Caco-2 (cell line): ENCODE results near the gene RNF223. TPM values are rescaled to one million over a fixed set of nuclear protein-coding genes. Genes with fewer than 3 reads are reported as not detected.

Source experiments
- BruUV-seq: library from RNA; stranded (reverse); fragments of 400-500 nt; replicated peaks from 2 replicates; lab custom pipeline; 2021; lab: Mats Ljungman, UMichigan
- CTCF ChIA-PET: fragments of 300-600 bp; sonication (Branson Sonifier 250); formaldehyde crosslinking; loops from one replicate; lab custom pipeline; 2022; ENCODE audit warnings: antibody characterized with exemption; lab: Charles Lee
- POLR2A ChIA-PET: fragments of 300-600 bp; sonication (Branson Sonifier 250); formaldehyde crosslinking; loops from one replicate; lab custom pipeline; 2022; ENCODE audit warnings: antibody characterized with exemption; lab: Charles Lee
- DNase-seq, 2 experiments: peaks; one replicate each; pipeline versions ENCODE4 v3.0.0 to v3.0.0-alpha.2; 2020 to 2022
- H3K27me3 ChIP-seq: replicated peaks from 2 replicates; pipeline ENCODE4 v1.6.0; 2011; ENCODE audit warnings: low read length; ENCODE audit not compliant: control insufficient read depth, insufficient read depth
- H3K36me3 ChIP-seq: 2 replicates; pipeline ENCODE4 v1.5.1; 2011; ENCODE audit warnings: low read length; ENCODE audit not compliant: control insufficient read depth, insufficient read depth
- H3K4me1 ChIP-seq: fragments of 250-450 bp; sonication (Bioruptor Pico); 2 replicates; pipeline ENCODE4 v1.5.1; 2020; ENCODE audit warnings: mild to moderate bottlenecking
- H3K4me3 ChIP-seq: 2 replicates; pipeline ENCODE4 v1.5.1; 2011; ENCODE audit warnings: low read depth, mild to moderate bottlenecking, control low read depth, low read length
- H3K9me3 ChIP-seq: fragments of 250-450 bp; sonication (Bioruptor Pico); 2 replicates; pipeline ENCODE4 v1.5.1; 2020; ENCODE audit warnings: mild to moderate bottlenecking, moderate library complexity
- H3K27ac Mint-ChIP-seq: one replicate; pipeline ENCODE4 v1.8.0; 2022; ENCODE audit warnings: mixed read lengths; ENCODE audit not compliant: unreplicated experiment
- H3K27me3 Mint-ChIP-seq: one replicate; pipeline ENCODE4 v1.8.0; 2022; ENCODE audit warnings: mixed read lengths; ENCODE audit not compliant: insufficient read depth, unreplicated experiment
- H3K36me3 Mint-ChIP-seq: one replicate; pipeline ENCODE4 v1.8.0; 2022; ENCODE audit warnings: mild to moderate bottlenecking, mixed read lengths; ENCODE audit not compliant: insufficient read depth, unreplicated experiment
- H3K4me1 Mint-ChIP-seq: one replicate; pipeline ENCODE4 v1.8.0; 2022; ENCODE audit warnings: low read depth, mixed read lengths; ENCODE audit not compliant: unreplicated experiment
- H3K4me3 Mint-ChIP-seq: one replicate; pipeline ENCODE4 v1.8.0; 2022; ENCODE audit warnings: mild to moderate bottlenecking, moderate library complexity, mixed read lengths; ENCODE audit not compliant: unreplicated experiment
- H3K9me3 Mint-ChIP-seq: one replicate; pipeline ENCODE4 v1.8.0; 2022; ENCODE audit warnings: mixed read lengths; ENCODE audit not compliant: unreplicated experiment
- CTCF ChIP-seq, 2 experiments: fragments of 200-600 bp in 1 of 2; IDR thresholded peaks; 1 replicate in 1 of 2; 2 replicates in 1 of 2; pipeline versions ENCODE4 v1.5.1 to v1.8.0; 2011 to 2022; ENCODE audit warnings: antibody characterized with exemption in 1 of 2, control low read depth in 1 of 2, inconsistent platforms in 1 of 2, low read depth in 1 of 2, low read length in 1 of 2, mild to moderate bottlenecking in 1 of 2, moderate library complexity in 1 of 2; ENCODE audit not compliant: insufficient read depth in 1 of 2, severe bottlenecking in 1 of 2, unreplicated experiment in 1 of 2
- intact Hi-C: fragments of 100-400 bp; cut with micrococcal nuclease; formaldehyde crosslinking; loops from one replicate; pipeline ENCODE4 v1.10.0; 2022; ENCODE audit not compliant: unreplicated experiment
- total RNA-seq: library from RNA; stranded (reverse); gene quantifications from 2 replicates; pipeline ENCODE4 v1.2.3, GENCODE V29; 2022

The RNF223 gene
- total RNA-seq, 1 experiment from 2014 or later: 0.57 TPM

- H3K9me3 Mint-ChIP-seq: no peaks in the 10 kb centered on the region
- H3K9me3 ChIP-seq: no peaks in the 10 kb centered on the region
- POLR2A ChIA-PET: no interaction called here
- H3K4me1 Mint-ChIP-seq: no peaks in the 10 kb centered on the region
- BruUV-seq: no TSS peak
- intact Hi-C loops: no loop called here
- no peaks in the 10 kb centered on the region for H3K27me3 Mint-ChIP-seq
- TF ChIP-seq CTCF (IDR thresholded peaks at IDR 0.05; ENCODE audit: insufficient read depth in 1 of 2, low read depth in 1 of 2, low read length in 1 of 2, severe bottlenecking in 1 of 2, unreplicated experiment in 1 of 2): no peak
- H3K36me3 ChIP-seq: no peaks in the 10 kb centered on the region; the same call in 1 of the 2 replicates
- no peaks in the 10 kb centered on the region for H3K27me3 ChIP-seq
- no peaks in the 10 kb centered on the region for H3K4me1 ChIP-seq
- no peak overlapping the region for H3K27ac Mint-ChIP-seq
- no peak overlapping the region for H3K4me3 ChIP-seq
- CTCF ChIA-PET: no interaction called here
- peaks cover 16% of the 10 kb centered on the region for H3K36me3 Mint-ChIP-seq
- H3K4me3 Mint-ChIP-seq: no peak overlapping the region
- no peak for DNase-seq
Measured at GRCh38 chr1:1092149-1092855, 18.2 kb upstream of the RNF223 start.

GRCh38 chr1:1091344-1092148 is 17.4 kb upstream of the RNF223 start:
- peaks cover 16% of the 10 kb centered on the region for H3K36me3 Mint-ChIP-seq
- no peak for TF ChIP-seq CTCF (IDR thresholded peaks at IDR 0.05; ENCODE audit: insufficient read depth in 1 of 2, low read depth in 1 of 2, low read length in 1 of 2, severe bottlenecking in 1 of 2, unreplicated experiment in 1 of 2)

GRCh38 chr1:1090424-1091343 is 16.6 kb upstream of the RNF223 start:
- Histone ChIP-seq H3K9me3 (no peaks in the 10 kb centered on the region), H3K4me1 (no peaks in the 10 kb centered on the region), H3K36me3 (no peaks in the 10 kb centered on the region; the same call in 1 of the 2 replicates), H3K4me3 (no peak overlapping the region), H3K27me3 (no peaks in the 10 kb centered on the region)
- Mint-ChIP-seq H3K27me3 (no peaks in the 10 kb centered on the region), H3K4me3 (no peak overlapping the region), H3K4me1 (no peaks in the 10 kb centered on the region), H3K36me3 (peaks cover 16% of the 10 kb centered on the region), H3K27ac (no peak overlapping the region), H3K9me3 (no peaks in the 10 kb centered on the region)
- intact Hi-C loops: no loop called here
- BruUV-seq: no TSS peak
- CTCF ChIA-PET: no interaction called here
- POLR2A ChIA-PET: no interaction called here
- TF ChIP-seq CTCF (IDR thresholded peaks at IDR 0.05; ENCODE audit: insufficient read depth in 1 of 2, low read depth in 1 of 2, low read length in 1 of 2, severe bottlenecking in 1 of 2, unreplicated experiment in 1 of 2): no peak
- DNase-seq: no peak

More at GRCh38 chr1:1091344-1092148, 17.4 kb upstream of the RNF223 start:
- intact Hi-C loops: no loop called here
- Histone ChIP-seq H3K9me3 (no peaks in the 10 kb centered on the region), H3K4me3 (no peak overlapping the region), H3K36me3 (no peaks in the 10 kb centered on the region; the same call in 1 of the 2 replicates), H3K4me1 (no peaks in the 10 kb centered on the region), H3K27me3 (no peaks in the 10 kb centered on the region)
- H3K4me1 Mint-ChIP-seq: no peaks in the 10 kb centered on the region
- H3K27ac Mint-ChIP-seq: no peak overlapping the region
- H3K9me3 Mint-ChIP-seq: no peaks in the 10 kb centered on the region
- POLR2A ChIA-PET: no interaction called here
- DNase-seq: no peak
- CTCF ChIA-PET: no interaction called here
- no peak overlapping the region for H3K4me3 Mint-ChIP-seq
- H3K27me3 Mint-ChIP-seq: no peaks in the 10 kb centered on the region
- BruUV-seq: no TSS peak
